Measurements from ENCODE around the gene KRTAP10-12.

Gene KRTAP10-12

GRCh38 chr21:44702111-44702972 is 5.4 kb downstream of the KRTAP10-12 start:
- POLR2A ChIA-PET, result no interaction called here
- TF ChIP-seq, protein P1, sequence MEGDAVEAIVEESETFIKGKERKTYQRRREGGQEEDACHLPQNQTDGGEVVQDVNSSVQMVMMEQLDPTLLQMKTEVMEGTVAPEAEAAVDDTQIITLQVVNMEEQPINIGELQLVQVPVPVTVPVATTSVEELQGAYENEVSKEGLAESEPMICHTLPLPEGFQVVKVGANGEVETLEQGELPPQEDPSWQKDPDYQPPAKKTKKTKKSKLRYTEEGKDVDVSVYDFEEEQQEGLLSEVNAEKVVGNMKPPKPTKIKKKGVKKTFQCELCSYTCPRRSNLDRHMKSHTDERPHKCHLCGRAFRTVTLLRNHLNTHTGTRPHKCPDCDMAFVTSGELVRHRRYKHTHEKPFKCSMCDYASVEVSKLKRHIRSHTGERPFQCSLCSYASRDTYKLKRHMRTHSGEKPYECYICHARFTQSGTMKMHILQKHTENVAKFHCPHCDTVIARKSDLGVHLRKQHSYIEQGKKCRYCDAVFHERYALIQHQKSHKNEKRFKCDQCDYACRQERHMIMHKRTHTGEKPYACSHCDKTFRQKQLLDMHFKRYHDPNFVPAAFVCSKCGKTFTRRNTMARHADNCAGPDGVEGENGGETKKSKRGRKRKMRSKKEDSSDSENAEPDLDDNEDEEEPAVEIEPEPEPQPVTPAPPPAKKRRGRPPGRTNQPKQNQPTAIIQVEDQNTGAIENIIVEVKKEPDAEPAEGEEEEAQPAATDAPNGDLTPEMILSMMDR (IDR thresholded peaks at IDR 0.05; ENCODE audit: insufficient read depth, low read length, missing control alignments), result no peak
- H3K4me3 ChIP-seq (ENCODE audit: low read depth, low read length), result no peak overlapping the region
- CTCF ChIA-PET, result interaction anchor here (1.2 kb wide), 1 partner anchor 9 kb away, joined by 3 read pairs; no protein-coding TSS in a partner anchor
- DNase-seq (ENCODE audit: low read depth, low spot score), result no peak

GRCh38 chr21:44702973-44703730 is 6.2 kb downstream of the KRTAP10-12 start:
- TF ChIP-seq, protein P1 (IDR thresholded peaks at IDR 0.05; ENCODE audit: insufficient read depth, low read length, missing control alignments), result no peak
- DNase-seq (ENCODE audit: low read depth, low spot score), result no peak
- ChIA-PET POLR2A (no interaction called here), CTCF (interaction anchor here (1.2 kb wide), 1 partner anchor 10 kb away, joined by 3 read pairs; no protein-coding TSS in a partner anchor)
- no peak overlapping the region for H3K4me3 ChIP-seq (ENCODE audit: low read depth, low read length)

- ChIA-PET POLR2A (no interaction called here), CTCF (no interaction called here)
- TF ChIP-seq, protein P1 (IDR thresholded peaks at IDR 0.05; ENCODE audit: insufficient read depth, low read length, missing control alignments), result no peak
- H3K4me3 ChIP-seq (ENCODE audit: low read depth, low read length), result no peak overlapping the region
- DNase-seq (ENCODE audit: low read depth, low spot score), result no peak
These were observed 7.0 kb downstream of the KRTAP10-12 start for GRCh38 chr21:44703731-44704635.

DNA sequence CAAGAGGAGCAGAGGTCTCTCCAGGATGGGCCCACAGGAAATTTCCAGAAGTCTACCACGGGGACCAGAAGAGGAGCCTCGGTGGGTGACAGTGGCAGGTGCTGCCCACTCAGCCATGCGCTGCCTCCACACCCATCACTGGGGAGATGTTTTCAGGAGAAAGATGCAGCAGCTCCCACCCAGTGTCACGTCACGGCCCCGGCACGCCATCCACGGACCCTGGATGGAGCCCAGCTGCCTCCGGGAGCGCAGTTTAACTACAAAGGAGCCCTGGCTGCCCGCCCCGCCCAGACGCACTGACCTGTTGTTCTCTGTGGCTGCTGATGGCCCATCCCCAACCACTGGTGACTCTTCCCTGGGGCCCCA is 7.6 kb downstream of the KRTAP10-12 start:
- TF ChIP-seq, protein P1 (IDR thresholded peaks at IDR 0.05; ENCODE audit: insufficient read depth, low read length, missing control alignments), result no peak
- CTCF ChIA-PET, result no interaction called here
- DNase-seq (ENCODE audit: low read depth, low spot score), result no peak
- H3K4me3 ChIP-seq (ENCODE audit: low read depth, low read length), result no peak overlapping the region
- POLR2A ChIA-PET, result no interaction called here

- TF ChIP-seq, protein P1 (IDR thresholded peaks at IDR 0.05; ENCODE audit: insufficient read depth, low read length, missing control alignments), result no peak
- CTCF ChIA-PET, result no interaction called here
- no peak for DNase-seq (ENCODE audit: low read depth, low spot score)
- no peak overlapping the region for H3K4me3 ChIP-seq (ENCODE audit: low read depth, low read length)
- POLR2A ChIA-PET, result no interaction called here
These were observed 9.2 kb downstream of the KRTAP10-12 start for GRCh38 chr21:44706026-44706705.
